Heart right ventricle (tissue), 16 donors: ENCODE results near the gene CDA. TPM values are rescaled to one million over a fixed set of nuclear protein-coding genes. Genes with fewer than 3 reads are reported as not detected.

Source experiments
- ATAC-seq, 8 donors: fragments of 200-7000 bp; cut with Tn5 transposase; one replicate each; pipeline ENCODE4 v1.9.1; 2020; ENCODE audit warnings: mild to moderate bottlenecking in 8 of 8, moderate library complexity in 8 of 8, moderate number of reproducible peaks in 1 of 8
- DNase-seq, 2 donors: peaks; one replicate each; pipeline ENCODE4 v3.0.0-alpha.2; 2020
- H3K27ac ChIP-seq, 10 donors: fragments of 200-600 bp; sonication (generic) in 2 of 10; one replicate each; pipeline versions ENCODE4 v1.5.0 to v1.8.0; 2020 to 2022; ENCODE audit warnings: mild to moderate bottlenecking in 3 of 10
- H3K27me3 ChIP-seq, 7 donors: fragments of 200-600 bp; one replicate each; pipeline ENCODE4 v1.8.0; 2021 to 2022; ENCODE audit warnings: mild to moderate bottlenecking in 2 of 7
- H3K36me3 ChIP-seq, 9 donors: fragments of 200-600 bp; sonication (generic) in 1 of 9; one replicate each; pipeline versions ENCODE4 v1.5.0 to v1.8.0; 2020 to 2022; ENCODE audit warnings: mild to moderate bottlenecking in 2 of 9
- H3K4me1 ChIP-seq, 9 donors: fragments of 200-600 bp; sonication (generic) in 1 of 9; one replicate each; pipeline versions ENCODE4 v1.5.0 to v1.8.0; 2020 to 2022; ENCODE audit warnings: mild to moderate bottlenecking in 4 of 9
- H3K4me3 ChIP-seq, 10 donors: fragments of 200-600 bp; sonication (generic) in 2 of 10; one replicate each; pipeline versions ENCODE4 v1.5.0 to v1.8.0; 2020 to 2022; ENCODE audit warnings: mild to moderate bottlenecking in 7 of 10, moderate library complexity in 2 of 10
- H3K9me3 ChIP-seq, 11 donors: fragments of 200-600 bp in 10 of 11; sonication (generic) in 2 of 11; one replicate each; pipeline versions ENCODE4 v1.5.0 to v1.8.0; 2013 to 2022; ENCODE audit warnings: mild to moderate bottlenecking in 2 of 11, control low read depth in 1 of 11, moderate library complexity in 1 of 11
- CTCF ChIP-seq, 9 donors: fragments of 200-600 bp; sonication (generic) in 2 of 9; IDR thresholded peaks; one replicate each; pipeline versions ENCODE4 v1.5.0 to v1.8.0; 2021 to 2022; ENCODE audit warnings: antibody characterized with exemption in 9 of 9, mild to moderate bottlenecking in 5 of 9, moderate library complexity in 1 of 9
- WGBS, 2 donors: extraction: QIAGEN DNeasy Blood & Tissue Kit; methylation state at CpG; one replicate each; pipeline ENCODE4 v1.1.7; 2013; ENCODE audit warnings: inconsistent platforms in 1 of 2; 5-methylcytosine and 5-hydroxymethylcytosine counted together
- intact Hi-C, 10 donors: fragments of 100-400 bp; cut with DNase I; formaldehyde crosslinking; loops; one replicate each; pipeline versions ENCODE4 v1.11.1 to v1.14.2; 2022
- polyA plus RNA-seq, 2 donors: library from polyadenylated mRNA; stranded (reverse); fragments of 200-250 nt; gene quantifications; one replicate each; pipeline ENCODE4 v1.2.3, GENCODE V29; 2013
- total RNA-seq, 10 donors: library from RNA; stranded (reverse); fragmentation: NEBNext Ultra II Directional in 3 of 10; extraction: Animal tissue kit (Norgen Biotek cat#: 25700) in 3 of 10; gene quantifications; one replicate each; pipeline versions ENCODE4 v1.2.1 to v1.2.4, GENCODE V29; 2021 to 2023
- donor health status: Arrhythmogenic right ventricular cardiomyopathy.
- donor health status: ischemic (EF 13 %, LVEDD 7.1; RV severe dilation, severe dysfunction).
- donor health status: healthy with polysubstance abuse.
- donor health status: DM: no; HTN: yes; CAD: no.
- donor health status: DM: no; HTN: no; CAD: no.
- donor health status: ischemic (EF 25% LVEDD 6.9; RV normal size, moderate dysfunction).
- donor health status: ischemic (EF 25% LVEDD 5.7; RV mildly dilated, moderate dysfunction).
- donor health status: healthy.
- donor health status: DM: yes; HTN: yes; CAD: no.
- donor health status: Ischemic cardiomyopathy.
- donor health status: ischemic (EF 35%, LVEDD 5.7; RV mildly dilated, moderate dysfunction).
- donor health status: nonischemic (EF 11% LVEDD 7.7; RV severe dilation, severe dysfunction).
- donor health status: DM: yes; HTN: yes; CAD: no.
- donor health status: PGD.
- donor health status: ischemic (EF 29% LVEDD 5.4; RV normal size, mild dysfunction).
- donor health status: nonischemic (EF 23%, LVEDD 6.1; RV moderate dilation, normal function).

CDA gene
- total and polyA plus RNA-seq, 12 donors, result 0.93 to 10.3 (median 3.0) TPM

GRCh38 chr1:20626524-20626923 lies 37.6 kb downstream of the CDA start:
- Histone ChIP-seq H3K27ac (no peak overlapping the region), H3K27me3 (peaks cover 0 to 4% (median 0%) of the 10 kb centered on the region in 7 donors), H3K4me3 (no peak overlapping the region), H3K4me1 (no peaks in the 10 kb centered on the region), H3K36me3 (no peaks in the 10 kb centered on the region), H3K9me3 (peaks cover 0 to 5% (median 0%) of the 10 kb centered on the region in 11 donors)
- ATAC-seq, result no peak
- 43 to 57% methylated on average over 1 of the region's 1 CpG for WGBS, 2 donors
- TF ChIP-seq CTCF (IDR thresholded peaks at IDR 0.05), result no peak
- DNase-seq, result no peak
- intact Hi-C loops, result no loop called here

- Histone ChIP-seq H3K27ac (no peak overlapping the region), H3K27me3 (peaks cover 0 to 4% (median 0%) of the 10 kb centered on the region in 7 donors), H3K9me3 (peaks cover 0 to 5% (median 0%) of the 10 kb centered on the region in 11 donors), H3K4me3 (no peak overlapping the region), H3K4me1 (peaks cover 0 to 25% (median 18%) of the 10 kb centered on the region in 9 donors), H3K36me3 (no peaks in the 10 kb centered on the region)
- DNase-seq (no peak), ATAC-seq (no peak)
- 23 to 26% methylated on average over 4 of the region's 4 CpGs for WGBS, 2 donors
- no peak for TF ChIP-seq CTCF (IDR thresholded peaks at IDR 0.05)
- intact Hi-C loops, result loop anchor here in 7 of 10 donors (5.0 kb wide), 3 partner anchors 43 to 108 kb away; partner anchors contain the start of gene CDA (in 1 of the 7)
Observed at GRCh38 chr1:20630729-20631128, 41.8 kb downstream of the CDA start.

DNA sequence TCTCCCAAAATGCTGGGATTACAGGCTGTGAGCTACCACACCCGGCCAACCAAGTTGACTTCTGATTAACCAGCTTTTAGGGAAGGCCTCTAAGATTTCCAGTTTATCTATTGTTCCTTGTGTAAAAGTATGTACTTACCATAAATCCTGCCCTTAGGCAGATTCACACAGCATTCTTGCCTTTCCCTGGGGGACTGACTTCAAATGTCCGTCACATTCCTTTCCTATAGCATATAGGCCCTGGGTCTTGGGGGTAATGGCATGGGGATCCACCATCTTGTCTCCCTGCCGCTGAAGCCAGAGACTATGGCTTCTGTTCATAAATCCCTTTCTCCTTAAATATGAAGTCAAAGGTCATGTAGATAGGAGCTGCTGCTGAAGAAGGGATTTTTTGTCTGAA lies 43.5 kb downstream of the CDA start:
- no peak for ATAC-seq
- intact Hi-C loops, result loop anchor here (2.0 to 5.0 kb wide), 6 partner anchors 45 to 112 kb away; partner anchors contain the start of gene CDA (in 1 of the 10)
- no peaks in the 10 kb centered on the region for H3K9me3 ChIP-seq
- H3K4me1 ChIP-seq, result peaks cover 2 to 38% (median 27%) of the 10 kb centered on the region in 9 donors
- WGBS, 2 donors, result 87 to 89% methylated on average over 3 of the region's 3 CpGs
- DNase-seq, result no peak
- H3K27me3 ChIP-seq, result peaks cover 0 to 4% (median 0%) of the 10 kb centered on the region in 7 donors
- TF ChIP-seq CTCF (IDR thresholded peaks at IDR 0.05), result no peak
- H3K27ac ChIP-seq, result no peak overlapping the region
- H3K36me3 ChIP-seq, result peaks cover 0 to 15% (median under 1%) of the 10 kb centered on the region in 9 donors
- no peak overlapping the region for H3K4me3 ChIP-seq

DNA sequence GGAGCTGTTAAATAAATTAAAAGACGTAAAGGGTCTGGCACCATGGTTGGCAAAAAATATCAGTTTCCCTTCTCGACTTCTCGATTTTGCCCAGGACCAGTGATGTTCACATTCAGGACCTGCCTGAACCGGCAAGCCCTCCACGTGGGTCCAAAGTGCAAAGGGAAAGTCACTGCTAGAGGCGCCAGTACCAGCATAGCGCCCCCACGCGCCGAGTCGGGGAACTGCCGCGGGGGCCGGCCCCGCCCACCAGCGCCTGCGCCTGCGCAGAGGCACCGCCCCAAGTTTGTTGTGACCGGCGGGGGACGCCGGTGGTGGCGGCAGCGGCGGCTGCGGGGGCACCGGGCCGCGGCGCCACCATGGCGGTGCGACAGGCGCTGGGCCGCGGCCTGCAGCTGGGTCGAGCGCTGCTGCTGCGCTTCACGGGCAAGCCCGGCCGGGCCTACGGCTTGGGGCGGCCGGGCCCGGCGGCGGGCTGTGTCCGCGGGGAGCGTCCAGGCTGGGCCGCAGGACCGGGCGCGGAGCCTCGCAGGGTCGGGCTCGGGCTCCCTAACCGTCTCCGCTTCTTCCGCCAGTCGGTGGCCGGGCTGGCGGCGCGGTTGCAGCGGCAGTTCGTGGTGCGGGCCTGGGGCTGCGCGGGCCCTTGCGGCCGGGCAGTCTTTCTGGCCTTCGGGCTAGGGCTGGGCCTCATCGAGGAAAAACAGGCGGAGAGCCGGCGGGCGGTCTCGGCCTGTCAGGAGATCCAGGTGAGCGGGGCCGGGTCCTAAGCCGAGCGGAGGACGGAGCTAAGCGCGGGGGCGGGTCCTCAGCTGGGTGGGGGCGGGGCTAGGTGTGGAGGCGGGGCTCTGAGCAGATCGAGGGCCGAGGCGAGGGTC lies 44.5 kb downstream of the CDA start, which contains the start of gene PINK1:
Gene PINK1 (plus strand): TSS at position 269 of the 875 bp plus-strand sequence. CDS start 91 bp downstream, at position 360.
- peak; percentile 76 to 85 for DNase-seq
- TF ChIP-seq CTCF (IDR thresholded peaks at IDR 0.05), result peak; percentile 95 to 100 (median 99)
- Histone ChIP-seq H3K4me3 (peak within 1 kb of the TSS; percentile 89 to 100 (median 96)), H3K27ac (peak within 1 kb of the TSS; percentile 93 to 99 (median 98)), H3K36me3 (peaks cover 0 to 25% (median 8%) of the 10 kb centered on the region in 9 donors), H3K9me3 (no peaks in the 10 kb centered on the region), H3K27me3 (peaks cover 0 to 4% (median 0%) of the 10 kb centered on the region in 7 donors), H3K4me1 (peaks cover 2 to 38% (median 27%) of the 10 kb centered on the region in 9 donors)
- intact Hi-C loops, result loop anchor here (1.0 to 5.0 kb wide), 7 partner anchors 46 to 113 kb away; partner anchors contain the start of gene CDA (in 1 of the 10)
- peak; percentile 84 to 95 (median 94) for ATAC-seq
- WGBS, 2 donors, result 1% methylated on average over 84 to 93 of the region's 93 CpGs
